ENCODE results near the gene TENT4B.
A peak's percentile ranks its signal among the peaks of the same experiment; 100 is the strongest.

DNA sequence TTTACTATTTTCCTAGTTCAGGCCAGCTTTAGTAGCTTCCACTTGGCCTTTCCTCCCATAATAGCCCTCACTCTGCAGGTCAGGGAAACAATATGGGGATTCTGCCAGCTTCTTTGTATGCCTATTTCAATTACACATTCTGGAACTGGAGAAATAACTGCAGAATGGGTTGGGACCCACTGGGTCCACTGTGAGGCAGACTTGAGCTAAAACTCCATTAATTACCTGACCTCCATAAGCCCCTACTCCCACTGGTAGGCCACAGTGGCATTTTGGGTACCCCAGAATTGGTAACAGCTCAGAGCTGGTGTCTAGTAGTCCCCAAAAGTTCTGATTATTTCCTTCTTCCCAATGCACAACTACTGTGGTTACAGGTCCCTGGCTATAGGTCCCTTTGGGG is 16.7 kb upstream of the TENT4B start:
- TF ChIP-seq, protein P1, sequence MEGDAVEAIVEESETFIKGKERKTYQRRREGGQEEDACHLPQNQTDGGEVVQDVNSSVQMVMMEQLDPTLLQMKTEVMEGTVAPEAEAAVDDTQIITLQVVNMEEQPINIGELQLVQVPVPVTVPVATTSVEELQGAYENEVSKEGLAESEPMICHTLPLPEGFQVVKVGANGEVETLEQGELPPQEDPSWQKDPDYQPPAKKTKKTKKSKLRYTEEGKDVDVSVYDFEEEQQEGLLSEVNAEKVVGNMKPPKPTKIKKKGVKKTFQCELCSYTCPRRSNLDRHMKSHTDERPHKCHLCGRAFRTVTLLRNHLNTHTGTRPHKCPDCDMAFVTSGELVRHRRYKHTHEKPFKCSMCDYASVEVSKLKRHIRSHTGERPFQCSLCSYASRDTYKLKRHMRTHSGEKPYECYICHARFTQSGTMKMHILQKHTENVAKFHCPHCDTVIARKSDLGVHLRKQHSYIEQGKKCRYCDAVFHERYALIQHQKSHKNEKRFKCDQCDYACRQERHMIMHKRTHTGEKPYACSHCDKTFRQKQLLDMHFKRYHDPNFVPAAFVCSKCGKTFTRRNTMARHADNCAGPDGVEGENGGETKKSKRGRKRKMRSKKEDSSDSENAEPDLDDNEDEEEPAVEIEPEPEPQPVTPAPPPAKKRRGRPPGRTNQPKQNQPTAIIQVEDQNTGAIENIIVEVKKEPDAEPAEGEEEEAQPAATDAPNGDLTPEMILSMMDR (IDR thresholded peaks at IDR 0.05; ENCODE audit: low read length): peak; percentile 40; the same call in 1 of the 2 replicates
- TF ChIP-seq EZH2 (IDR thresholded peaks at IDR 0.05; ENCODE audit: borderline replicate concordance, low read length): no peak

Measured in OCI-LY1 (cell line).